ENCODE data around the gene C2orf15.

GRCh38 chr2:99159594-99159993 lies 18.1 kb downstream of the C2orf15 start:
- TF ChIP-seq, protein P1, sequence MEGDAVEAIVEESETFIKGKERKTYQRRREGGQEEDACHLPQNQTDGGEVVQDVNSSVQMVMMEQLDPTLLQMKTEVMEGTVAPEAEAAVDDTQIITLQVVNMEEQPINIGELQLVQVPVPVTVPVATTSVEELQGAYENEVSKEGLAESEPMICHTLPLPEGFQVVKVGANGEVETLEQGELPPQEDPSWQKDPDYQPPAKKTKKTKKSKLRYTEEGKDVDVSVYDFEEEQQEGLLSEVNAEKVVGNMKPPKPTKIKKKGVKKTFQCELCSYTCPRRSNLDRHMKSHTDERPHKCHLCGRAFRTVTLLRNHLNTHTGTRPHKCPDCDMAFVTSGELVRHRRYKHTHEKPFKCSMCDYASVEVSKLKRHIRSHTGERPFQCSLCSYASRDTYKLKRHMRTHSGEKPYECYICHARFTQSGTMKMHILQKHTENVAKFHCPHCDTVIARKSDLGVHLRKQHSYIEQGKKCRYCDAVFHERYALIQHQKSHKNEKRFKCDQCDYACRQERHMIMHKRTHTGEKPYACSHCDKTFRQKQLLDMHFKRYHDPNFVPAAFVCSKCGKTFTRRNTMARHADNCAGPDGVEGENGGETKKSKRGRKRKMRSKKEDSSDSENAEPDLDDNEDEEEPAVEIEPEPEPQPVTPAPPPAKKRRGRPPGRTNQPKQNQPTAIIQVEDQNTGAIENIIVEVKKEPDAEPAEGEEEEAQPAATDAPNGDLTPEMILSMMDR (IDR thresholded peaks at IDR 0.05) = no peak
- TF ChIP-seq POLR2A (IDR thresholded peaks at IDR 0.05) = no peak
